Activated naive CD4-positive, alpha-beta T cell treated with Interleukin-2 at 50 U/mL for 16 hours (primary cell): Measurements from ENCODE around the gene CDHR2.

Experiments used
- DNase-seq: peaks from one replicate; pipeline ENCODE4 v3.0.0-alpha.2; 2020

Gene CDHR2

DNA sequence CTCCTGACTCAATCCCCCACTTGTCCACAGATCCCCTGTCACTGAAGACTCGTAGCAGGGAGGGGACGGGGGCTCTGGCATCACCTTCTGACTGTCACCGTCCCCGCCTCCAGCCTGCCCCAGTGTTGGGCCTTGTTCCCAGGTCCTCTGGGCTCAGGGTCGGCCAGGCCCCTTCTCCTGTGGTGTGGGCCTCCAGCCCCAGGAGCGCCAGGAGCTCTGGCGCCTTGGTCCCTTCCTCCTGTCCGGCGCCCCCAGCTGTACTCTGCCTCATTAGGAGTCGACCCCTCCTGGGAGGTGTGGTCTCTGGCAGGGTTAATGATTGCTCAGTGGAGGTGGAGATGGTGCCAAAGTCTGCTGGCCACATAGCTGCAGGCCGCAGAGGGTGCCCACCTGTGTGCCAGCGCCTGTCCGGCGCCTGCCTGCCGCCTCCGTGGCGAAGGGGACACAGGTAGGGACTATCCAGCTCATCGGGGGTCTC lies at the start of gene CDHR2:
TSS of gene CDHR2 (plus strand) at position 376 of the 478 bp plus-strand sequence. CDS start 16,011 bp downstream, outside the sequence.
- no peak for DNase-seq

GRCh38 chr5:176500511-176500910 lies 48.6 kb upstream of the CDHR2 start:
- no peak for DNase-seq

DNA sequence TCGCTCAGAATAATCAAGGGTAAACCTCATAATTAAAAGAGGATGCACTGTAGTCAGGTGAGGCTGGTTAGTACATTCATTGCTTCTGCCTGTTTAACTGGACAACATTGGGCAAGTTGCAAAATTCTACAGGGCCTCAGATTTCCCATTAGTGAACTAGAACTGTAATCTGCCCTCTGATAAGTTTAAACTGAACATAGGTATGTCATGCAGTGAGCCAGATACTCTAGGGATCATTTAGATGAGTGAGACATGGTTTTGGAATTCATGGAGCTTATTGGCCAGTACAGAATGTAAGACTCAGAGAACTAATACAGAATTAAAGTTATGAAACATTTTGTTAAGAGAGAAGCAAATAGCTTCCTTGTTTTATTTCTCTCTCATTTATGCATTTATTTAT lies 47.8 kb upstream of the CDHR2 start:
- DNase-seq: no peak

GRCh38 chr5:176503496-176503895 lies 45.6 kb upstream of the CDHR2 start:
- DNase-seq: no peak

DNA sequence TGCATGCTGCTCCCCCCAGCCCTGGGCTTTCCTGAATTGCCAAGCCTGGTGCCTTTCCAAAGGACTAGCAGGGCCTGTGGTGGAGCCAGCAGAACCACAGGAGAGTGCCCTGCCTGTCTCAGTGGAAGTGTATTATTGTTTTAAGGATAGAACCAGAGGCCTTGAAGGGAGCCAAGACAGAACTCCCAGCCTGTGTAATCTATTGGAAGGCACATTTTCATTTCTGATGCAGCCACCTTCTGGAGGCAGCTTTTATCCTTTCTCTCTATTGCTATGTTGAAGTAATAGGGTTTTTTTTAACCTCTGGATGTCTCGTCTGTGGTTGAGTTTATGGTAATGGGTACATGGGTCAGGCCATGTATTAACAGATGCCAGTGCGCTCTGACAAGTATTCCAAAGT lies 41.2 kb upstream of the CDHR2 start:
- DNase-seq: no peak

GRCh38 chr5:176508603-176509002 lies 40.5 kb upstream of the CDHR2 start:
- no peak for DNase-seq

DNA sequence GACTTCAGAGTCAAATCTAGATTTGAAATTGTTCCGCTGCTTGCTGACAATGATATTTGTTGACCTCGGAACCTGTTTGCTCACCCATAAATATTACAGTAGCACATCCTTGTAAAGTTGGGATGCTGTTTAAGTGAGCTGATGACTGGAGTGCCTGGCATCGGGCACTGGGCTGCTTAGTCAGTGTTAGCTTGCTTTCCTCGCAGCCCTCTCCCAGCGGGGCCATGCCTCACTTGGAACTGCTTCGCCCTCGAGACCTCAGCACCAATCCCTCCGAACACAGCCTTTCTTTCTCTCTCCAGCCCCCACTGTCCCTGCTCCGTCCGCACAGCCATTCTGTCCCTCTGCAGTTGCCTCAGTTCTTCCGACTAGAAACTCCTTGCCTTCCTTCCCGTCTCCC lies 35.4 kb upstream of the CDHR2 start:
- DNase-seq: no peak

DNA sequence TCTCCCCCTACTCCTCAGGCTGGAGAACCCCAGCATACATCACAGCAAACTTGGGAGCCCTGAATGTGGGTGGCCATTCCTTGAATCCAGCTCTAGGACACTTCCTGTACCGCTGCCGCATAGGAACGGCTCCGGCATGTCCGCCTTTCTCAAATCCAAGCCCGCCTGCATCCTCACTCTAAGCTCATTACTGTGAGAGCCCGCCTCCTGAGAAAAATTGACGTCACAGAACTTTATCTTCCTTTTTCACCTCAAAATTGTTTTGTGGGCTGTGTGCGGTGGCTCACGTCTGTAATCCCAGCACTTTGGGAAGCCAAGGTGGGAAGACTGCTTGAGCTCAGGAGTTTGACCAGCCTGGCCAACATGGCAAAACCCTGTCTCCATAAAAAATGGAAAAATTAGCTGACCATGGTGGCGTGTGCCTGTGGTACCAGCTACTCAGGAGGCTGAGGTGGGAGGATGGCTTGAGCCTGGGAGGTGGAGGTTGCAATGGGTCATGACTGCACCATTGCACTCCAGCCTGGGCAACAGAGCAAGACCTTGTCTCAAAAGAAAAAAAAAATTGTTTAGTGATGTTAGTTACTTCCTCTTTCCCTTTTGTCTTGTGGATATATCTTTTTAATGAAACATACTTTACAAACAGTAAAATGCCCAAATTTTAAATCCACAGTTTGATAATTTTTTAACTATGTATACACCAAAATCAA lies 34.7 kb upstream of the CDHR2 start:
- DNase-seq: no peak

DNA sequence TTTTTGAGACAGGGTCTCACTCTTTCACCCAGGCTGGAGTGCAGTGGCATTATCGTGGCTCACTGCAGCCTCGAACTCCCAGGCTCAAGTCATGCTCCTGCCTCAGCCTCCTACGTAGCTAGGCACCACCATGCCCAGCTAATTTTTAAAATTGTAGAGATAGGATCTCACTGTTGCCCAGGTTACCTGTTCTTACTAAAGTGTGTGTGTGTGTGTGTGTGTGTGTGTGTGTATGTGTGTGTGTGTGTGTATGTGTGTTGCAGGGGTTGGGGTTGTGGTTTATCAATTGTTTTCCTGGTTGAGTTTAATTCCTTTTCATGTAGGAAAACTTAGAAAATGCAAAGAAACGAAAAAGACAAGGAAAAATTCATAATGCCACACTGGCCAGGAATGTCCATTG lies 33.7 kb upstream of the CDHR2 start:
- DNase-seq: no peak

DNA sequence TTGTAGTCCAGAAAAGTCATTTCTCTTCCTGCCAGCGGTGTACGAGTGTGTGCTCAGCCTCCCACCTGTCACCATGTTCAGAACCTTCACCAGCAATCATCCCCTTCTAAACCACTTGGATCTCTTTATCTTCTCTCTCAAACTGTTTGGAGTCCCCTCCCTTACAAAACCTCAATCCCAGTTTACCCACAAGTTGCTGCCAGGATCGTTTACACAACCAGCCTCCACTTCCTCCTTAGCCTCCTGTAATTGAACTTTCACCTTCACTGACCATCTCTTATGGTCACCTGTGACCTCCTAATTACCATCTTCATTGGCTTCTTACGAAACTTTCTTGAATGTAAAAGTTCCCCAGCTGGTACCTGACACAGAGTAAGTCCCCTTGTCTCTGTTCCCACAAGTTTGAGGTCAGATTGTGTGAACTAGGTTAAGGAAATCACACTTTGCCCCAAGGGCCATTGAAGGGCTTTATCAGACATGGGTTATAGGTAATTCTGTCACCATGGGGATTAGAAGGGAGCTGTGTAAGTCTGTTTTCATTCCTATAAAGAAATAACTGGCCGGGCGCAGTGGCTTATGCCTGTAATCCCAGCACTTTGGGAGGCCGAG lies 32.0 kb upstream of the CDHR2 start:
- no peak for DNase-seq

DNA sequence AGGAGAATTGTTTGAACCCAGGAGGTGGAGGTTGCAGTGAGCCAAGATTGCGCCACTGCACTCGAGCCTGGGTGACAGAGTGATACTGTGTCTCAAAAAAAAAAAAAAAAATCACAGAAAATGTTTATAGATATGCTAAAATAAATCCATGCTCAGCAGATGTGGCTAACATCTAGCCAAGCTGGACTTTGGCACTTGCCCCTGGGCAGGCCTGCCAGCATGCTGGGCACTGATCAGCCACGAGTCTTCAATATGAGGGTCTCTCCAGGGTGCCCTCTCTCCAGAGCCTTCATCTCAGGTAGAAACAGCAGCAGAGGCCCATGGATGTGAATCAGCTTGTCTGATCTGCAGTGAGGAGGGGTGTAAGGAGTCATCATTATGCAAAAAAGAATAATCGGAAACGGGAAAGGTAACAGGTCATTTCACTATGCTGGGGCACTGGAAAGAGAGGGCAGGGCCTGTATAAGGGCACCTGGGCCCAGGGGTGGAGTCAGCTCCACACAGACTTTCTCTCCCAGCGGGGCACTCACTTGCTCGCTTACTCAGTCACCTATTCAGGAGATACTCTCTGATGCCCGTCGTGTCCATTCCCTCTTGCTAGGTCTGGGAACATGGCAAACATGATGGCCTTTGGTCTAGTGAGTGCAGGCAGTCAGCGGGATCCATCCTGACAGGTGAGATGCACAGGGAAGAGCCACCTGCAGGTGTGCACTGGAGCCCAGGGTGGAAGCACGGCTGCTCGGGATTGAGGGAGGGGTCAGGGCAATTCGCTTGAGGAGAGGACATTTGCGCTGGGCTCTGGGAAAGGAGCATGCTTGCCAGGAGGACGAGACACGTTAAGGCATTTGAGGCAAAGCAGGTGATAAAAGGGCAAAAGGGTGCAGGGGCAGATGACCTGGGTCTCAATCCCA lies 29.1 kb upstream of the CDHR2 start:
- no peak for DNase-seq

GRCh38 chr5:176521286-176521685 lies 27.9 kb upstream of the CDHR2 start:
- no peak for DNase-seq

DNA sequence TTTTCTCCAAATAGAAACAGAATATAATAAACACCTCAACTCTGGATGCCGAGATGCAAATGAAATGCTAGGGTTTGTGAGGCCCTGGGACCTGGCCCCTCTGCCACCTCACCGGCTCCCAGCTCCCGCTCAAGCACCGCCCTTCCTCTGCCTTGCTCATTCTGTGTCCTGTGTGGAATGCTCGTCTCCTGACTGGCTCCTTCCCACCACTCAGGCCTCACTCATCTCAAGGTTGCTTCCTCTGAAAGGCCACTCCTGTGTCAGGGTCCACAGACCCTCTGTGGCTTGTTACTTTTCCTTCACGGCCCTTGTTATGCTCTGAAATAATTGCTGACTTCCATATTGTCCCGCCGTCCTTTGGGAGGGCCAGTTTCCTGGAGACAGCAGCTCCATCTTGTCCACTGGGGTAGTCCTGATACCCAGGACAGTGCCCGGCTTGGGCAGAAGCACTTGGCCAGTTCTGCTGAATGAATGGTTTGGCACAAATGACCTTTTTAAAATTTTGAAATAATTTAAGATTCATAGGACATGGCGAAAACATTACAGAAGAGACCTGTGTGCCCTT lies 27.4 kb upstream of the CDHR2 start:
- no peak for DNase-seq

DNA sequence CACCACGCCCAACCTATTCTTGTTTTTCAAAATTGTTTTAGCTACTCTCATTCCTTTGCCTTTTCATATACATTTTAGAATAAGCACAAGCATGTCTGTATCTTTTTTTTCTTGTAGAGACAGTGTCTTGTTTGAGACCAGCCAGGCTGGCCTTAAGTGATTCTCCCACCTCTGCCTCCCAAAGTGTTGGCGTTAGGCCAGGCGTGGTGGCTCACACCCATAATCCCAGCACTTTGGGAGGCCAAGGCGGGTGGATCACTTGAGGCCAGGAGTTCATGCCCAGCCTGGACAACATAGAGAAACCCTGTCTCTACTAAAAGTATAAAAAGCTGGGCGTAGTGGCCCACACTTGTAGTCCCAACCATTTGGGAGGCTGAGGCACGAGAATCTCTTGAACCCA lies 25.0 kb upstream of the CDHR2 start:
- DNase-seq: no peak

- DNase-seq: no peak
Observed at GRCh38 chr5:176524987-176525386, 24.2 kb upstream of the CDHR2 start.

DNA sequence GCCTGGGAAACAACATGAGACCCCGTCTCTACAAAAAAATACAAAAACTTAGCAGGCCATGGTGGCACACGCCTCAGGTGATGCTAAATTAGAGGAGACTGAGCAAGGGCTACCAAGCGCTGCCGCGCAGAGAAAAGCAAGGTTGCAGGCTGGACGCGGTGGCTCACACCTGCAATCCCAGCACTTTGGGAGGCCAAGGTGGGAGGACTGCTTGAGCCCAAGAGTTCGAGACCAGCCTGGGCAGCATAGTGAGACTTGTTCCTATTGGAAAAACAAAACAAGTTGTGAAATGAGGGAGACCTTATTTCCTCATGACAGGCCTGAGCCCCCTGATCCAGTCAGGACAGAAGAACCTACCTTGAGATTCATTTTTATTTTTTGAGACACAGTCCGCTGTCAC lies 23.5 kb upstream of the CDHR2 start:
- no peak for DNase-seq

GRCh38 chr5:176526462-176526861 lies 22.7 kb upstream of the CDHR2 start:
- DNase-seq: no peak

- no peak for DNase-seq
Observed at GRCh38 chr5:176527246-176528222, 21.6 kb upstream of the CDHR2 start.

GRCh38 chr5:176528301-176528700 lies 20.8 kb upstream of the CDHR2 start:
- DNase-seq: no peak

- DNase-seq: no peak
Observed at GRCh38 chr5:176528761-176529115, 20.4 kb upstream of the CDHR2 start.

DNA sequence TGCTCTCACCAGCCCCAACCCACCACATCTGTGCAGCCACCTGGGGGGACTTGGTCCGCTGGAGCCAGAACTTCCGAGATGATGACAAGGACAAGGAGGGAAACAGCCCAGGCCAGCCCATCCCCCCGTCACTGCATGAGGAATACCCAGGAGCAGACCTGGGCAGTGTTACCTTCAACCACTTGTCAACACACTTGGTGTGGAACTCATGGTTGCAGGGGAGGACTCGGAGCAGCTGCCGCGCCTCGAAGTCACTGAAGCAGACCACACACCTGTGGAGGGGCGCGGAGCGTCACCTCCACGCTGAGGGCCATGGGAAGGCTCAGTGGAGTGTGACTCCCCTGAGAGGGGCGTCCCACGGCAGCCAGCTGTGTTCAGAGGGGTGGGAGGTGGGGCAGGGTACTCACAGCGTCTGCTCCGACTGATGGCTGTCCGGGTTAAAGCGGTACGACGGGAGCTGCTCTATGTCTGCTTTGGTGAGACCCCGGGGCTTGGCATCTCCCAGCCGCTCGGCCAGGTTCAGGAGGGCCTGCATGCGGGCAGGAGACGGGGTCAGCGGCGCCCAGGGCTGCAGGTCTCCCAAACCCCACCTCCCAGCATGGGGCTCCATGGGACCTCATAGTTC lies 19.9 kb upstream of the CDHR2 start:
- DNase-seq: no peak

- DNase-seq: peak; percentile 44
Observed at GRCh38 chr5:176529741-176530141, 19.4 kb upstream of the CDHR2 start.
